Suppressor macrophage treated with lipopolysaccharide for 4 hours (primary cell): ENCODE results near the gene NADK2.
A peak's percentile ranks its signal among the peaks of the same experiment; 100 is the strongest.
"Not testable (repeated sequence)": the region's sequence is repeated elsewhere in the genome, so short reads cannot be mapped to it uniquely, and the experiment has no call there.

ENCODE experiments used
- DNase-seq: peaks from one replicate; pipeline ENCODE4 v3.0.0-alpha.2; 2020

NADK2 gene

DNA sequence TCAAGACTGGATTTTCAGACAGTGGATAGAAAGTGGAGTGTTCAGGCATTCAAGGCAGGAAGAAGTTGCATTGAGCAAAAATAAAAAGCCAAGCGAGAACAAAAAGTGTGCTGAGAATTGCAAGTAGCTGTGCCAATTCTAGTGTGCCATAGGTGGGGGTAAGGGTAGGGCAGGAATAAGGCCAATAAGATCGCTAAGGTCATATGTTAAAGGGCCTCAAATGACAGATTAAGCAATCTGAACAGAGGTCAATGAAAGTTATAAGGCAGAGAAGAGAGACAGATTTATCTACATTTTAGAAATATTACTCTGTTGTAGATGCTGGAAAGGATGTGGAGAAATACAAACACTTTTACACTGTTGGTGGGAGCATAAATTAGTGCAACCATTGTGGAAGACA lies 36.4 kb downstream of the NADK2 start:
- no peak for DNase-seq

DNA sequence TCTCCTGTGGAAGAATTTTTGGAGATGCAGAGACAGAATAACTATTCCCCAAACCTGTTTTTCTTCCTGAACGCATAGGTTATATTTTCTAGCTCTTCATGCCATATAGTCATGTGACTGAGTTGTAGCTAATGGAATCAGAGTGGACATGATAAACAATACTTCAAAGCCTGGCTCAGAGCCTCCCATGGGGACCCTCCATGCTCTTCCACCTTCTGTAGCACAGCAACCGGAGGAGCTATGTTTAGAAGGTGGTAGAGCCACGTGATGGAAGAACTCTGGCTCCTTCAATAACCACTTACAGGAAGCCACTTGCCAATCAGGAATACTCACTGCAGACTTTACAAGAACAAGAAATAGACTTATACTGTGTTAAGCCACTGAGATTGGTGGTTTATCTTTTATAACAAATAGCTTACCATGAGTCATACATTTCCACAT lies 39.2 kb downstream of the NADK2 start:
- DNase-seq, result no peak

DNA sequence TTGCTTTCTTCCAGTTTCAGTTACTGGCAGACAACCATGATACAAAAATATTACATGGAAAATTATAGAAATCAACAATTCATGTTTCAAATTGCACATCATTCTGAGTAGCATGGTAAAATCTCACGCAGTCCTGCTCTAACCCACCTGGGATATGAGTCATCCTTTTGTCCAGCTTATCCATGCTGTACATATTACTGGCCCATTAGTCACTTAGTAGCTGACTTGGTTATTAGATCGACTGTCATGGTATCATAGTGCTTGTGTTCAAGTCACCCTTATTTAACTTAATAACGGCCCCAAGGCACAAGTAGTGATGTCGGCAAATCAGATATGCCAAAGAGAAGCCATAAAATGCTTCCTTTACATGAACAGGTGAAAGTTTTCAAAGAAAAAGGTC lies 41.2 kb downstream of the NADK2 start:
- no peak for DNase-seq

DNA sequence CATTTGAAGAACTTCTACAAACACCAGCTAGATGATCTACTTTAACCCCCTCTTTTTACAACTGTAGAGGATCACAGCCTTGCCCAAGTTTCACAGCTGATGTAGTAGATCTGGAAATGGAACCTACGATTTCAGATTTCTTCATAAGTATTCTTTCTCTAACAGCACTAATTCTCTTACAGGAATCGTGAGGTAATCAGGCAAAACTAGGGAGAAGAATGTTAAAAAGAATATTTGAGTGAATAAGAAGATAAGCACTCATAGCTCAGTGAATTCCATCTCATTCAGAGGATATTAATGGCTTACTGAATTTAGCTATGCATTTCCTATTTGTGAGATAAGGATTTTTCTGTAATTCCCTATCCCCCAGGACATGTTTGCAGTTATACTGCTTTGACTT lies 42.1 kb downstream of the NADK2 start:
- no peak for DNase-seq

DNA sequence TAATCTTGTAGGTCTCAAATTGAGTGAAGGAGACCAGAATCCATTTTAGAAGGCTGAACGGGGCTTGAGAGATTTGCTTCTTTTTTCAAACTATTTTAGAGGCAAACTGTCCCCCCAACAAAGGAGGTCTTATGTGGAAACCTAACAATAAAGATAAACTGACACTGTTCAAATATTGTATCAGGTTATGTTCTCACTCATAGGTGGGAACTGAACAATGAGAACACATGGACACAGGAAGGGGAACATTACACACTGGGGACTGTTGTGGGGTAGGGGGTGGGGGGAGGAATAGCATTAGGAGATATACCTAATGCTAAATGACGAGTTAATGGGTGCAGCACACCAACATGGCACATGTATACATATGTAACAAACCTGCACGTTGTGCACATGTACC lies 42.9 kb downstream of the NADK2 start:
- not testable (repeated sequence) for DNase-seq

DNA sequence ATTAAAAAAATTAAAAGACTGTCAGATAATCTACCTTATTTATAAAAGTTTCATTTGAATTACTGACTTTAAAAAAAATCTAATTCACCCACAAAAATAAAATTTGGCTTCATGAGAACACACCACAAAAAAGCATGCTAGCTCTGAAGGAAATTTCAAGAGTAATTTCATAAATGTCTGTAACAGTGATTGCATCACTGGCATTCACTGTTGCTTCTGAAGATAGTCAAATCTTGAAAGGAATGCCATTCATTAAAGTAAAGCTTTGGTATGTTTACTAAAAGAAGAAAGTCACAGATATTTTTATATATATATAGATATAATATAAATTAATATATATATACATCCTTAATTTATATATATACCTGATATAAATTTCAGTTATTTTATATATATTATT lies 43.4 kb downstream of the NADK2 start:
- no peak for DNase-seq

DNA sequence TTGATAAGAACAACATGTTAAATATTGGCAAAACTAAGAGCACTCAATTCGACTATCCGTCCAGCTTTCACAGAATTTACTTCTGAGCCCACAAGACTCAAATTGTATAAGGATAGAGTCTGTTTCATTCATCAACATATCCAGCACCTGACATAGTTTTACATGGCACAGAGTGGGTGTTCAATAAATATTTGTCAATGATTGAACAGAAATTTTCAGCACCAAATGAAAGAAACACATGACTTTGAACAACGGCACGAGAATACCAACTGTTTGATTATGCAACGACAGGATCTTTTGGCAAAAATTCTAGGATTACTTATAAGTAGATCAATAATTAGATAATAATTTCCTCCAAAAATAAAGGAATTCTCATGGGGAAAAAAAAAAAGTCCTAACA lies 48.0 kb downstream of the NADK2 start:
- no peak for DNase-seq

DNA sequence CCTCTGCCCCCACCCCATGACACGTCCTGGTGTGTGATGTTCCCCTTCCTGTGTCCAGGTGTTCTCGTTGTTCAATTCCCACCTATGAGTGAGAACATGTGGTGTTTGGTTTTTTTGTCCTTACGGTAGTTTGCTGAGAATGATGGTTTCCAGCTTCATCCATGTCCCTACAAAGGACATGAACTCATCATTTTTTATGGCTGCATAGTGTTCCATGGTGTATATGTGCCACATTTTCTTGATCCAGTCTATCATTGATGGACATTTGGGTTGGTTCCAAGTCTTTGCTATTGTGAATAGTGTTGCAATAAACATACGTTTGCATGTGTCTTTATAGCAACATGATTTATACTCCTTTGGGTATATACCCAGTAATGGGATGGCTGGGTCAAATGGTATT lies 57.3 kb downstream of the NADK2 start:
- DNase-seq, result not testable (repeated sequence)

DNA sequence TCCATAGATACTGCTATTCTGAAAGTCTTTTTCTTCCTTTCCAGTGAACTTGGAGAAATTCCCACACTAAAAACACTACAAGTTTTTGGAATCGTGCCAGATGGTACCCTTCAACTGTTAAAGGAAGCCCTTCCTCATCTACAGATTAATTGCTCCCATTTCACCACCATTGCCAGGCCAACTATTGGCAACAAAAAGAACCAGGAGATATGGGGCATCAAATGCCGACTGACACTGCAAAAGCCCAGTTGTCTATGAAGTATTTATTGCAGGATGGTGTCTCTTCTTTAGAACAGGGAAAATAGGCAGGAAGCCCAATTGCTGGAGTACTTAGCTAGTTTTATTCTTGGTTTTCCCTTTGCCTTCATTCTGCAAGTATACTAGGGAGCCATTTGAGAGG lies 60.0 kb downstream of the NADK2 start:
- DNase-seq, result no peak

DNA sequence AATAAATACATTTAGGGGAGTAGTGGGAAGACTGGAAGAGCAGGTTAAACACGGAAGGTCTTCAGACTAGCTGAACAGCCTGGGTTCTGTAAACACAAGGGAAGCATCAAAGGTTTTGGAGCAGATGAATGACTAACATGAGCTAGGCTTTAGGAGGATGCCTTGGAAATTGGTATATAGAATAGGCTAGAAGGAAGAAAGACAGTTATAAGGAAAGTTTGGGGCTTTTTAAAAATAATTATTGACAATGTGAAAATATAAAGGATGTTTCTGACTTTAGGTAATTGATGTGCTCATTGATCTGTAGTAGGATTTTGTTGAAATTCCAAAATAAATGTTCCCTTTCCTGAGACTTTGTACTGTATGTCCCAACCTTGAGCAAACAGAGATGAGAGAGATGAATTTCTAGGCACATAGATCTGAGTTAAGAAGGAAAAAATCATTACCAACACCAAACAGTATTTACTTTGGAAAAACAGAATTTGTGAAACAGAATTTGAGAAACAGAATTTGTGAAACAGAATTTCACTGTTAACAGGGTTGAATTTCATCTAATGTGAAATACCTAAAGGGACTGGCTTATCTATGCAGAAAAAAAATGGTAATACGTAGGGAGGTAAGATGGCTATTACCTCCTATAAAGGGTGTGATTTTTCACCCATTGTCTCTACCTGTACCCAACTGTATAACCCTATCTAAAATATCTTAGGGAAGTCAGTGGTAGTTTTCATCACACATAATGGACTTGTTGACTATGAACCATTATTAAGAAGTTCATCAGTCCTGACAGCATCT lies 61.0 kb downstream of the NADK2 start:
- DNase-seq, result no peak

DNA sequence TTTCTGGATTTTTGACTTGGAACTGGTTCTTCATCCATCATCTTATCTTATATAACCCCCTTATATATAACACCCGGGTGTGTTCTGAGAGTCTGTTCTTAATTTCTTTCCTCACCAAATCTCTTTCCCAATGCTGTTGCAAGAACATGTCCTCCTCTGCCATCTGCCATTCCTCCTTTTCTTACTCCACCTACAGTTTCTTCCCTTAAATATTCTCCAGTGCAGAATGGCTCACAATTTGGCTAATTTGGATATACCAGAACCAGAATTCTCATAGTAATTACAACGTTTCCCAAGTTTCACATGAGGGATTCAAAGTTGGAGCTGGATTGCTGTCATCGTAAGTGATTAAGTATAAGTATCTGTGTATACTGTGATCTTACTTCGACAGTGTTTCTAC lies 61.8 kb downstream of the NADK2 start:
- no peak for DNase-seq

DNA sequence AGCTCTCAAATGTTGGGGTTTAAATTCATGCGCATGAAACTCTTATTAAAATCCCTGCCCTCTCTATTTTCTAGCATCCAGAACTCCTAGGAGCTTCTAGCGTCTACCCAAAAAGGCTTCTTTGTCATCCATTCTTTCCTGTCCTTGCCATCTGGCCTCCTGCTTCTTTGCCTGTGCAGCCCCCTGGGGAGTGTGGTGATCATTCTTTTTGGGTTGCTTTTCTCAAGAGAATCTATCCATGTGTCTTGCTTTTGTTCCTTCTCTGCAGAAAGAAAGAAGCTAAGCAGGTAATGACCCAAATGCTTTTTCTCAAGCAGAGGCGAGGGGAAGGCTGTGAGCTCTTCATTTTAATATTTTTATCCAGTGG lies 63.2 kb downstream of the NADK2 start:
- DNase-seq, result no peak

DNA sequence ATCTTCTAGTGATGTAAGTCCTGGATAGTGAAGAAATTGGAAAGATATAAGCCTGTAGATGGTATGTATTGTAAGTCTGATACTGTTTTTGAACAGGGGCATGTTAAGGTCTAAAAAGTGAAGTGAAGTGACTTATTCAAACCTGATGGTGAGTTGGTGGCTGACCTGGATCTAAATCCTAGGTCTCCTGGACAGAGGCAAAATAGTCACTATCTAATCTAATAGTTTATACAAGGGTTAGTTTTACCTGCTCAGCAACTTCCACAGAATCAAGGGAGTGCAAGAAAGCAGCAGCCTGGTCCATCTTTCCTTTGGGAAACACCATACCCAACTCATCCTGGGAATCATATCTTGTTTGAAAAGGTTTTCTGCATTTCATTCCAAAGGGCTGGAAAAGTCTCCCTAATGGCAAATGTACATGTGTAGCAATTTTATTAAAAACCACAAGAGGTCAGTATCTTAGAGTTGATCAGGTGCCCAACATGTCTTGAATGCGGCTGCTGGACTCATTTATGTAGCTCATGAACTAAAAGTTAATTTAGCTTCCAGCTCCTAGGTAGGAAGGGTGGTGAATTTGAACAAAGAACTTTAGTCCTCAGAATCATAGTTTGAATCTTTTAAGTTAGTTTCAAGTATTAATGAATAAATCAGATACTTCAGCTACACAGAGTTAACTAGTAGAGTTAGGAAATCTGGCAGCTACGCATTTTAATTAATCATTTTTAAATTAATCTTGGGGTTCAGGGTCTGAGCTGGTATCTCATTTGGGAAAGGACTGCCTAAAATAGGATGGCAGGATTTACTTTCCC lies 63.8 kb downstream of the NADK2 start:
- DNase-seq, result peak; percentile 29

DNA sequence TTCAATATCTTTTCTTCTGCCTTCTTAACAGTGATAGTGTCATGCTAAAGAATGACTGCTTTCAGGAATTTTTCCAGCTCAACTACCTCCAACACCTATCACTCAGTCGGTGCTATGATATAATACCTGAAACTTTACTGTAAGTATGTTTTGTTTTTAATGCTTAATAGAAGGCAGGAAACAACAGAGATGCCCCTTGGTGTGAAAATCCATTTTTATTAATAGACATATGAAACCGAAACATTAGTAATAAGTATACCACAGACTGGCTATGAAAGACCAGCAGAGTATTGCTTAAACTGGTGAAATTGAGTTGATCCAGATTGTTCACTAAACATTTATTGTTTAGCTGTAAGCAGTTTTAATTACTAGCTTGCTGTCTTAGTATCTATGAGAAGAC lies 64.6 kb downstream of the NADK2 start:
- DNase-seq, result peak; percentile 7

DNA sequence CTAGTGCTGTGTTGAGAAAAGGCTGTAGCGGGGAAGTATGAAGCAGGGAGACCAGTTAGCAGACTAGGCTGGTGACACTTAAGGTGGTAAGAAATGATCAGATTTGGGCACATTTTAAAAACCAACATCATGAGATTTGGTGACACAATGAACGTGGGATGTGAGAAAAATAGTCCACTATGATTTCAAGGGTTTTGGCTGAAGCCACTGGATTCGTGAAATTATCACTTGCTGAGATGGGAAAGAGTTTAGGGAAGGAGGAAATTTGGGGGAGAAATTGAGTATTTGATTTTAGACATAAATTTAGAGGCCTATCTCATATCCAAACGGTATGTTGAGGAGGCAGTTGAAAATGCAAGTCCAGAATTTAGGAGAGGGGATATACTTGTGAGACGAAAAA lies 66.7 kb downstream of the NADK2 start:
- no peak for DNase-seq

DNA sequence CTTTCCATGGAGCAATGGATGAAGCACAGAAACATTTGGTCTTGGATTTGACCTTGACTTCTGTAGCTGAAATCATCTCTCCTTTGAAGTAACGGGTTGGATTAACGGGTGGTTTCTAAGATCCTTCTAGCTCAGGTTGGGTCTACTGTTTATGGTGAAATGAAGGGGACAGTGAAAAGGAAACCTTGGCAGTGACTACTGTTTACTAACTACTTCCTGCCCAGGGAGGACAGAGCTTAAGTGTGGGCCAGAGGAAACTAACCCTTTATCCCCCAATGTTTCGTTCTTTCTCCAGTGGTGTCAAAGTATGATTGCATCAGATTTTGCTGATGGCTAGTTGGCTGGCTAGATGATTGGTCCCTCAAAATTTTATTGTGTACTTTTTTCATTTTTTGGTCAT lies 67.6 kb downstream of the NADK2 start:
- no peak for DNase-seq

DNA sequence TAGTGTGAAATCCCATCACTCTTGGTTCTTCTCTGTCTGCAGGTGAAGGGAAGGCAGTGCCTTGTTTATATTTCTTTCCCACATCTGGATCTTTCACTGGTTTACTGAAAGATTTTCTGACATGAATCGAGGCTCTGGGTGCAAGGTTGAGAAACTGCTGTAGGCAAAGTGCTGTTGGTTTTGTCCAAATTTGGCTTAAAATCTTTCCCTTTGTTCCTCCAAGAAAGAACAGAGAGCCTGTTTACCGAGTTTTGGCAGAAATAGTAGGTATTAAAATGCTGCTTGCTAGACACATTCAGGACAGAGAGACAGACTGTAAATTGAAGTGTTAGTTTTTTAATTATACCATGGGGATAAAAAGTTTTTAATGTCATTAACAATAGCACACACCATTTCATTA lies 68.3 kb downstream of the NADK2 start:
- no peak for DNase-seq

DNA sequence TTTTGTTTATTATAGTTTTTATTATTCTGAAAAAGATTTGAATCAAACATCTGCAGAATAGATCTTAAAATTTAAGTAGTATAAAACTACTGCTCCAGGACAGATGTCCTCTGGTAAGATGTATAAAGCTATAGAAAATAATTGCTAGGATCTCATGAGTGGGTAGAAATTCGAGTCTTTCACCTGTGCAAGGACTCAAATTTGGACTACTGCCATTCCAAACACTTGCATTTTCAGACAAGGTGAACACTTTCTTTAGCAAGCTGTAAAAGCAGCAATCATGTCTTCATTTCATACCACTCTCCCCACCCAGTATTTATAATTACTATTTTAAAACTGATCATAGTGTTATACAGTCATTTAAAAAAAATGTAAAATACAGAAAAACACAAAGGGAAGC lies 69.1 kb downstream of the NADK2 start:
- DNase-seq, result no peak

DNA sequence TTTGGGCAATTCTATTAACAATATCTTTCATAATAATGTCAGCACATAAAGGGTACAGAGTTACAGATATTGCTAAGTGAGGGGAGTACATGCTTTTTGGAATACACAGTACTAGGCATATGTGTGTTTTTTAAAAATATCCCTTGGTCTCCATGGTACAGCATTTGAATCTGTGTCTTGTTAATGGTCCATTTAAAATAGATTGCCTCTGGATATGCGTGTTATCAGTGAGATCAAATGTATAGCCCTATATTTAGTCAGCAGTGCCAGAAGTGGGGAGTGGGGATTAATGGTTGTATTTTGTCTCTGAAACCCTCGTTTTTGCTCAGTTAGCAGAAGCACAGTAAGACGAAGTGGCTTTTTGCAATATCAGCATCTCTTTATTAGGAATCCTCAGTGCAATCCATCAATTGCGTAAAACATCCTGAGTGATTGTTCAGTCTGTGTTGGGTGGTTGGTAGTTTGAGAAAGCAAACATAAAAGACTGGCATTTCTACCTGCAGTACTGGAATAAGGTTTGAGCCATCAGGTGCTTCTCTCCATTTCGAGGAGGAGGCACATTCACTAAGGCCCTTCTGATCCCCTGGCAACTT lies 70.8 kb downstream of the NADK2 start:
- DNase-seq, result no peak

DNA sequence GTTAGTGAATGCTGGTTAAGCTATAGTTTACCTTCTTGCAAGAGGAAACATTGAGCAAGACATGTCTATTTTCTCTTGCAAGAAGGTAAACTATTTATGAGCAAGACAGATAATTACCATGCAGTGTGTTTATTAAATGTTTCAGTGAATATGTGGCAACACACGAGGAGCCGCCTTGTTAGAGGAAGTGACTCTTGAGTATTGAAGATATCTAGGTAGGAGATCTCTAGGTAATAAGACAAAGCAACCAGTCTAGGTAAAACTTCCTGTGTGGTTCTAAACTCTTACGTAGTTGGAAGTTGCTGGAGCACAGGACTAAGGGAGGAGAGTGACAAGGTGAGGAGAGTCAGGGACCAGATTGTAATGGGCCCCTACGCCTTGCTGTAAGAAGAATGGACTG lies 73.0 kb downstream of the NADK2 start:
- no peak for DNase-seq

DNA sequence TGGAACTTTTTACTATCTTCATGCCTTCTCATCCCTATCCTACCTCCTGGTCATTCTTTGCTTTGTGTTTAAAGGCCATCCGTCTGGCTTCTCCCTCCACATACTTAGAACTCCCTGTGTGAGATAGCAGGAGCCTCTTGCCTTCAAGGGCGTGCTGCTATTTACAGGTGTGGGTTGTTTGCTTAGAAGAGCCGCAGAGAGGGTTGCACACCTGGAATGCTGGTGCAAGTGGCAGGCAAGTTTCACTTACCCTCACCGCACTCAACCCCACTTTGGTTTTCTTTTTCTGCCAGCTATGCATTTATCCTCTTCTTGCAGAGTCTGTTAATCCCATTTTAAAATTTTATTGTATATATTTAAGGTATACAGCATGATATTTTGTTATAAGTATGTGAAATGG lies 77.3 kb downstream of the NADK2 start:
- no peak for DNase-seq

DNA sequence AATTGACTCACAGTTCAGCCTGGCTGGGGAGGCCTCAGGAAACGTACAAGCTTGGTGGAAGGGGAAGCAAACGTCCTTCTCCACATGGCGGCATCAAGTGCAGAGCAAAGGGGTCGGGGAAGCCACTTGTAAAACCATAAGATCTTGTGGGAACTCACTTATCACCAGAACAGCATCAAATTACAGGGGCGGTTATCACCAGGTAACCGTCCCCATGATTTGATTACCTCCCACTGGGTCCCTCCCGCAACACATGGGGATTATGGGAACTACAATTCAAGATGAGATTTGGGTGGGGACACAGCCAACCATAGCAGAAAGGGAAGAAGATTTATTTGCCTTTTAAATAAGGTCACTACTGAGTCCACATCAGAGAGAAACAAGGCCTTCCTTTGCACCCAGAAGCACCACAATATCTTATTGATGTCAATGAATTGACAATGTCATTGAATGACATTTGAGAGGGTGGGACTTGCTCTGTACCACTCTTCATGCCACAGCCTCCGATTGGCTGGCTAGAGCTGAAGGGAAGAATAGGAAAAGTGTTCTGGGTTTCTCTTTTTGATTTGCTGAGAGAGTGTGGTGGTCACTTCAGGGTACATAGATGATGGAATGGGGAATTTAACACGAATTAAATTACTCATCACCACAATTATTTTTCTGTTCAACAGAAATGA lies 78.8 kb downstream of the NADK2 start:
- DNase-seq, result no peak

DNA sequence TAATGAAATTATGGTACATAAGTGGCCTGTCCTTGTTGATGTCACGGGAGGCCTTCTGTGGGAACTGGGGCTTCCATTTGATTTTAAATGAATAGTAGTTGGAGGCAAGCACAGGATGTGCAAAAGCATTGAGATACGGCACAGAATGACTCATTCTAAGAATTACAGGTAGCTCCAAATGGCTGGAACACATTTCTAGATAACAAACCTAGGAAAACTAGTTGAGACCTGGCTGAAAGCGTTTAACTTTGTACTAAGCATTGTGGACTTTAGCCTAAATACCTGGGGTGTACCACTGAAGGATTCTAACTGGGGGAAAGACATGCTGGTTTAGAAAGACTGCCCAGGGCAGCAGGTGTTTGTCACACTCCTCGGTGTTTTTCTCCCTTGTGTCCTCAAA lies 80.4 kb downstream of the NADK2 start:
- DNase-seq, result no peak

DNA sequence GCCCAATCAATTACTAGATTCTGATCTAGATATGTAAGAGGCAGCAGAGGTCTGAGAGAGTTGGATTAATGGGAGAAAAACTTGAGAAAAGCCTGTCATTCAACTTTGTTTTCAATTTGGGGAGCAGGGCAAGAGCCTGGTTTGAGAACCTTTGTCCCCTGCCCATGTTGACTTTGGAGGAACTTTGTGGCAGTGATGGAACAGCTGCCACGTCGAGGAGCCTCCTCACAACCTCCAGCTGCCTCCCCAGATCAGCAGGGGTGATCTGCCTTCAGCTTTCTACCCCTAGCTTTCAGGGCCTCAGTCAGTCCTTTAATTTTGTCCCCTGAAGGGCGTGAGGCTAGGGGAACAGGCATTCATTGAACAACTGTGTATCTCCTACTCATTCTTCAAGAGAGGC lies 81.1 kb downstream of the NADK2 start:
- no peak for DNase-seq
